Posterior cingulate gyrus (tissue), 11 donors: ENCODE data around the gene MATR3.
"Not testable (repeated sequence)": the region's sequence is repeated elsewhere in the genome, so short reads cannot be mapped to it uniquely, and the experiment has no call there.

Source experiments
- DNase-seq, 10 donors: peaks; one replicate each; pipeline versions ENCODE4 v3.0.0 to v3.0.0-alpha.2; 2020 to 2021; ENCODE audit warnings: mixed read lengths in 3 of 10
- intact Hi-C: fragments of 100-400 bp; cut with DNase I; formaldehyde crosslinking; loops from one replicate; pipeline ENCODE4 v1.15.1; 2023

MATR3 gene

DNA sequence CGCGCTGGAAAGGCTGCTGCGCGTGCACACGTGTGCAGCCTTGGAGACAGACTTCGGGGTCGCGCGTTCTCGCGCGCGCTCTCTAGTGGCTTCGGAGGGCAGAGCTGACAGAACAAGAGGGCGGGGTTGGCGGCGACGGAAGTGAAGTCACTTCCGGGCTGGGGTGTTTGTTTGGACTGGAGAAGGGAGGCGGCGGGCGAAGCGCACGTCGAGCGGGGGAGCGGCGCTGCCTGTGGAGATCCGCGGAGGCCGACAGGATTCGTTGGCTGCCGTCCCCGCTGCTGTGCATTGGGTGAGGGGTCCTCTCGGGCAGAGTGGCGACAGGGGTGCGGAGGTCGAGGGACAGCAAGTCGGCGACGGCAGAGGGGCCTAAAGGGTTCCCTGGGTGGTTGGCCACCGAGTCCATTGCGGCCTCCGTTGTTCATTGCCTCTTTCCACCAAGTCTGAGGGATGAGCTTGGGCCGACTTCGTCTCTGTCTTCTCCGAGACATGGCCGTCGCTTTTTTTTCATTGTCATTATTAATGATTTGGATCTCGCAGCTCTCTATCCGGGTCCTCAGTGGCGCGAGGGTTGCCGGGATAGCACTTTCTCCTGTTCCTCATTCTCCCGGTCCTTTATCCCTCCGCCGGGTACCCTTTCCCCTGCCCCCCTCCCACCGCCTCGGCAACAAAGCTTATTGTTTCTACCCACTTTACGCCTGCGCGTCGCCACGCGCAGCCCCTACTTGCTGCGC is 48.3 kb downstream of the MATR3 start, which contains the start of gene PAIP2:
Gene PAIP2 (plus strand): TSS at position 166 of the 734 bp plus-strand sequence. CDS start 21,931 bp downstream, outside the sequence.
- intact Hi-C loops = loop anchor here (2.0 to 5.0 kb wide), 3 partner anchors 47 to 70 kb away; no protein-coding TSS in a partner anchor
- peak; percentile 95 to 100 (median 98) for DNase-seq

DNA sequence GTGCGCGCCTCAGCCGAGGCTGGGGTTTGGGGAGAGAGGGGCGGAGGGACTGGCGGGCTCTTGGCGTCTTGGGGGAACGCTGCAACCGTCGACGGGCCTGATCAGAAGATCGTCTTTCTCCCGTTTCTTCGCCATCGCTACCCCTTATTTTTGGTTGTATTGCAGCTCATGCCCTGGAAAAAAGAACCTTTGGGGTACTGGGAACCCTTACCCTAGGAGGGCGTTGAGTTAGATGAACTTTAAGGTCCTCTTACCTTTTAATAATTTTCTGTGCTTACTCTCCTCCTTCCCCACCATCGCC is 48.8 kb downstream of the MATR3 start:
- DNase-seq = no peak
- intact Hi-C loops = loop anchor here (2.0 to 5.0 kb wide), 2 partner anchors 60 to 70 kb away; no protein-coding TSS in a partner anchor

DNA sequence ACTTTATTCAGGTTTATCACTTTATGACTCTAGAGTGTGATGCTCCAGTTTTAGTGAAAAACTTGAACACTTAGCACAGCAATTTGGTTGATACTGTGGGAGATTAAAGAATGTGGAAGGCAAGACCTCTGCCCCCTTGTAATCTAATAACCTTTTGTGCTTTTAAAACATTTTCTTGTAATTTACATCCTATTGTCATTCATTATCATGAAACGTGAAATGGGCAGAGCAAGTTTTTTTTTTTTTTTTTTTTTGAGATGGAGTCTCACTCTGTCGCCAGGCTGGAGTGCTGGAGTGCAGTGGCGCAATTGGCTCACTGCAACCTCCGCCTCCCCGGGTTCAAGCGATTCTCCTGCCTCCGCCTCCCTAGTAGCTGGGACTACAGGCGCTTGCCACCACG is 49.9 kb downstream of the MATR3 start:
- DNase-seq = no peak
- intact Hi-C loops = loop anchor here (2.0 to 5.0 kb wide), 2 partner anchors 59 to 71 kb away; no protein-coding TSS in a partner anchor

DNA sequence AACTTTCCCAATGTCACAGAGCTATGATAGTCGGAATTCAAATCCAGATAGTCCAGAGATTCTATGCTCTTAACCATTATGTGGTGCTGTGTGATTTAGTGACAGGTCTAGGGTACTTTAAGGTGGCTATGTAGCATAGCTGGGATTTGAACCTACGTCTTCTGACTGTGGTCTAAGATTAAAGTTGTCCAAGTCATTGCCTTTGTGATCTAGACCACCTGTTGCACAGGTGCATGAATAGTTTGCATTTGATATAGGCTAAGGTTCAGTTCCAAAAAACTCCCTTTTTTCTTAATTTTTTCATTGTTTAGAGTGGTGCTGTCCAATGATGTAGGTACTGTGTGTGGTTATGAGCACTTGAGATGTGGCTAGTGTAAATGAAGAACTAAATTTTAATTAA is 50.6 kb downstream of the MATR3 start:
- no peak for DNase-seq
- intact Hi-C loops = loop anchor here (5.0 kb wide), 1 partner anchor 72 kb away; no protein-coding TSS in a partner anchor

DNA sequence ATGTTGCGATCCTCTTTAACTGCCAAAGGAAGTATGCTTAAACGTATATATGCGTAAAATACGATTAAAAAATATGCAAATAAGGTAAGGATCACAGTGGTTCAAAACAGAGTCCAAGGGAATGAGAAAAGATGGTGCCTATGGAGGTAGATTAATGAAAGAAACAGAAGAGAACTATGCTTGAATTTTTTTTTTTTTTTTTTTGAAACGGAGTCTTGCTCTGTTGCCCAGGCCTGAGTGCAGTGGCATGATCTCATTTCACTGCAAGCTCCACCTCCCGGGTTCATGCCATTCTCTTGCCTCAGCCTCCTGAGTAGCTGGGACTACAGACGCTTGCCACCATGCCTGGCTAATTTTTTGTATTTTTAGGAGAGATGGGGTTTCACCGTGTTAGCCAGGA is 51.9 kb downstream of the MATR3 start:
- intact Hi-C loops, DNase-seq: not testable (repeated sequence)

DNA sequence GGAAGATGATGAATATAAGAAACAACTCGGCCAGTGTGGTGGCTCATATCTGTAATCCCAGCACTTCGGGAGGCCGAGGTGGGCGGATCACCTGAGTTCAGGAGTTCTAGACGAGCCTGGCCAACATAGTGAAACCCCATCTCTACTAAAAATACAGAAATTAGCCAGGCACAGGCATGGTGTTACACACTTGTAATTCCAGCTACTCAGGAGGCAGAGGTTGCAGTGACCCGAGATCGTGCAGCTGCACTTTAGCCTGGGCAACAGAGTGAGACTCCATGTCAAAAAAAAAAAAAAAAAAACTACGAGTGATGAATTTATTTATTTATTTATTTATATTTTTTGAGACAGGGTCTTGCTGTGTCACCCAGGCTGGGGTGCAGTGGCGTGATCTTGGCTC is 54.3 kb downstream of the MATR3 start:
- DNase-seq, intact Hi-C loops: not testable (repeated sequence)

DNA sequence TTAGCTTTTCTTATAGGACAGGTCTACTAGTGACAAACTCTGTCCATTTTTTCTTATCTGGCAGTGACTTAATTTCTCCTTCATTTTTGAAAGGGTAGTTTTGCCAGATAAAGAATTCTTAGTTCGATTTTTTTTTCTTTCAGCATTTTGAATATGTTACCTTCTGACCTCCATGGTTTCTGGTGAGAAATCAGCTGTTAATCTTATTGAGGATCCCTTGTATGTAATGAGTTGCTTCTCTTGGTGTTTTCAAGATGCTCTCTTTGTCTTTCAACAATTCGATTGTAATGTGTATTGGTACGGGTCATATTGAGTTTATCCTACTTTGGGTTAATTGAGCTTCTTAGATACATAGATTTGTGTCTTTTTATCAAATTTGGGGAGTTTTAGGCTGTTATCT is 60.6 kb downstream of the MATR3 start:
- intact Hi-C loops = no loop called here
- DNase-seq = no peak

DNA sequence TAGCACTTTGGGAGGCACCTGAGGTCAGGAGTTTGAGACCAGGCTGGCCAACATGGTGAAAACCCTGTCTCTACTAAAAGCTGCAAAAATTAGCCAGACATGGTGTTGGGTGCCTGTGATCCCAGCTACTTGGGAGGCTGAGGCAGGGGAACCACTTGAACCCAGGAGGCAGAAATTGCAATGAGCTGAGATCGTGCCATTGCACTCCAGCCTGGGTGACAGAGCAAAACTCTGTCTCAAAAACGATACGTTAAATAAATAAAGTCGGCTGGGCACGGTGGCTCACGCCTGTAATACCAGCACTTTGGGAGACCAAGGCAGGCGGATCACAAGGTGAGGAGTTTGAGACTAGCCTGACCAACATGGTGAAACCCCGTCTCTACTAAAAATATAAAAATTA is 62.4 kb downstream of the MATR3 start:
- intact Hi-C loops = not testable (repeated sequence)
- DNase-seq = peak in 1 of 10 donors; percentile 53

DNA sequence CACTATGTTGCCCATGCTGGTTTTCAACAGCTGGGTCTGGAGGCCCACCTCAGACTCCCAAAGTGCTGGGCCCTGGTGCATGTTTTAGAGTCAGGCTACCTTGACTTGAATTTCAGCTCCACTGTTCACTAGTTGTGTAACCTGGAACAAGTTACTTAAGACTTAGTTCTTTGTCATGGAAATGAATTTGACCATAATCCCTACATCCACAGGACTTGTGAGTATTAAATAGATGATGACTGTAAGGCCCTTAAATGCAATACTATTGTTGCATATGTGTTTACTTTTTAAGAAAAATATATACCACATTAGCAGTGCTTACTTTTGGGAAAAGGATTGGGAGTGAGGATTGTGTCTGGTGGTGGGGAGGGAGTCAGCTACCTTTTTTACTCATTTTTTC is 64.5 kb downstream of the MATR3 start:
- no peak for DNase-seq
- intact Hi-C loops = no loop called here

DNA sequence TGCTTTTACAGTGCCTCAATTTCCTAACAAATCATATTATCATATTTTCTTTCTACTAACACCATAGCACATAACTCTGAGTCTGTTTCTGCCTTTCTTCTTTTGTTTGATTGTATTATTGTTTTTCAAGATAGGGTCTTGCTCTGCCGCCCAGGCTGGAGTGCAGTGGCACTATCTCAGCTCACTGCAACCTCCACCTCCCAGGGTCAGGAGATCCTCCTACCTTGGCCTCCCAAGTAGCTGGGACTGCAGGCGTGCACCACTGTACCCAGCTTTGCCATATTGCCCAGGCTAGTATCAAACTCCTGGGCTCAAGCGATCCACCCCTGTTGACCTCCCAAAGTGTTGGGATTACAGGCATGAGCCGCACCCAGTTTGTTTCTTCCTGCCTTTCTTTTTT is 66.8 kb downstream of the MATR3 start:
- peak in 2 of 10 donors; percentile 8 to 34 for DNase-seq
- intact Hi-C loops = no loop called here

DNA sequence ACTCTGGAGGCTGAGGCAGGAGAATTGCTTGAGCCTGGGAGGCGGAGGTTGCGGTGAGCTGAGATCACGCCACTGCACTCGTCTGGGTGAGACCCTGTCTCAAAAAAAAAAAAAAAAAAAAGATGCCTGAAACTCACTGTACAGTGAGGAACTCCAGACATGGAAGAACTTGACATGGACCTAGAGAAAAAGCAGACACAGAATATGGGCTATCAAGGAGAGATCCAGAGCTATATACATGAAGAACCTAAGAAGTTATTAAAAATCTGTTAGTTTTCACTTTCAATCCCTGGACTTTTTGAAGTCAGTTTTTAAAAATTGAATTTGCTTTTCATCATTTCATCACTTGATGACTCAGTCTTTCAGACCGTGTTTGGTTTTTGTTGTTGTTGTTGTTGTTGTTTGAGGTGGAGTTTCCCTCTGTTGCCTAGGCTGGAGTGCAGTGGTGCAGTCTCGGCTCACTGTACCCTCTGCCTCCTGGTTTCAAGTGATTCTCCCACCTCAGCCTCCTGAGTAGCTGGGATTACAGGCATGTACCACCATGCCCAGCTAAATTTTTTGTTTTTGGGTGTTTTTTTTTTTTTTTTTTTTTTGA is 68.4 kb downstream of the MATR3 start:
- intact Hi-C loops = no loop called here
- DNase-seq = peak in 2 of 10 donors; percentile 7 to 27

DNA sequence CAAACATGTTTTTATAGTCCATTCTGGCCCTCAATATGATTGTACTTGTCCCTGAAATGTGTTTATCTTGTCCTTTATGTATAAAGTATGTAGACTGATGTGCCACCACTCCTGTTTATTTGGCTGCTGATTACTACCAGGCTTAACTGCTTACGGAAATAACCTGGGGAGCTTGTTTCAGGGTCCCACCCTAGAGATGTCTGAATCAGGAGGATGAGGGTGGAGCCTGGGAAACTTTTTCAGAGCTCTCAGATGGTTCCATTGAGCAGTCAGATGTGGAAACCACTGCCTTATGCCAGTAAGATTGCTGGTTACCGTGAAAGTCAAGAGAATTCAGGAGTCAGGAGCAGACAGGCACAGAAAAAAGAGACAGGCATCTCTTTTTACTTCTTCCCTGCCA is 70.4 kb downstream of the MATR3 start:
- no peak for DNase-seq
- intact Hi-C loops = no loop called here

DNA sequence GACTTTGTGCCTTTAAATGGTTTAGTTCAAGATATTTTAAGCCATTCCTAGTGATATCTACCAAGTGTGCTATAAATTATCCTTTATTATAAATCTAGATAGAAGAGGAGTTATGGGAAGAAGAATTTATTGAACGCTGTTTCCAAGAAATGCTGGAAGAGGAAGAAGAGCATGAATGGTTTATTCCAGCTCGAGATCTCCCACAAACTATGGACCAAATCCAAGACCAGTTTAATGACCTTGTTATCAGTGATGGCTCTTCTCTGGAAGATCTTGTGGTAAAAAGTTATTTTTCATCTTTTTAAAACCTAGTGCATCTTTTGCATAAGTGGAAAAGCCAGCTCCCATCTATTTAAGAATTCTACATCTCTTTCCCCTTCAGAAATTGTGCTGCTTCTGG is 70.9 kb downstream of the MATR3 start:
- intact Hi-C loops = no loop called here
- DNase-seq = no peak

DNA sequence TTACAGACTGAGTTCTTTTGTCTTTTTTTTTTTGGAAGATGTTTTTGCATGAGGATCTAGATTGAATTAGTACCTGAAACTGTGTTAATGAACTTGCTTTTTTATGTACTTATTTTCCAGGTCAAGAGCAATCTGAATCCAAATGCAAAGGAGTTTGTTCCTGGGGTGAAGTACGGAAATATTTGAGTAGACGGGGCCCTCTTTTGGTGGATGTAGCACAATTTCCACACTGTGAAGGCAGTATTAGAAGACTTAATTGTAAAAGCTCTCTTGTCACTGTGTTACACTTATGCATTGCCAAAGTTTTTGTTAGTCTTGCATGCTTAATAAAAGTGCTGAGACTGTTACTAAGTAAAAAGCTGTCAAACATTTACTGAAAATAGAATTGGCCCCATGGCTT is 75.1 kb downstream of the MATR3 start:
- DNase-seq = no peak
- intact Hi-C loops = no loop called here

DNA sequence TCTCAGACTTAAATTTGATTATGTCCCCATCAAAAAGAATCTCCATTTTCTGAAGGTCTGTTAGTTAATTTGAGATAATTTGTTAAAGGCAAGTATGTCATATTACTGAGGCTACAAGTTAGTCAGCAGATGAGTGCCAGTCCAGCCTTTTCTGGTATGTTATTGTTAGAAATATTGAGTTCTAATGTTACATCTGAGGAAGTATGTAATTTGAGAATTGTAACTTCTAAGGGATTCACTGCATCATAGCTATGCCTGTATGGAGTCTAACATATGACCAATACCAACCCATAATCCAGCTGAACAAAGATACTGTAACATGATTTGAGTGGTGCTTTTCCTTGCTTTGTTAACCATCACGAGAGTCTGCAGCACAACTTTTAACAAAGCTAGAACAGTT is 75.6 kb downstream of the MATR3 start:
- no peak for DNase-seq
- intact Hi-C loops = no loop called here

DNA sequence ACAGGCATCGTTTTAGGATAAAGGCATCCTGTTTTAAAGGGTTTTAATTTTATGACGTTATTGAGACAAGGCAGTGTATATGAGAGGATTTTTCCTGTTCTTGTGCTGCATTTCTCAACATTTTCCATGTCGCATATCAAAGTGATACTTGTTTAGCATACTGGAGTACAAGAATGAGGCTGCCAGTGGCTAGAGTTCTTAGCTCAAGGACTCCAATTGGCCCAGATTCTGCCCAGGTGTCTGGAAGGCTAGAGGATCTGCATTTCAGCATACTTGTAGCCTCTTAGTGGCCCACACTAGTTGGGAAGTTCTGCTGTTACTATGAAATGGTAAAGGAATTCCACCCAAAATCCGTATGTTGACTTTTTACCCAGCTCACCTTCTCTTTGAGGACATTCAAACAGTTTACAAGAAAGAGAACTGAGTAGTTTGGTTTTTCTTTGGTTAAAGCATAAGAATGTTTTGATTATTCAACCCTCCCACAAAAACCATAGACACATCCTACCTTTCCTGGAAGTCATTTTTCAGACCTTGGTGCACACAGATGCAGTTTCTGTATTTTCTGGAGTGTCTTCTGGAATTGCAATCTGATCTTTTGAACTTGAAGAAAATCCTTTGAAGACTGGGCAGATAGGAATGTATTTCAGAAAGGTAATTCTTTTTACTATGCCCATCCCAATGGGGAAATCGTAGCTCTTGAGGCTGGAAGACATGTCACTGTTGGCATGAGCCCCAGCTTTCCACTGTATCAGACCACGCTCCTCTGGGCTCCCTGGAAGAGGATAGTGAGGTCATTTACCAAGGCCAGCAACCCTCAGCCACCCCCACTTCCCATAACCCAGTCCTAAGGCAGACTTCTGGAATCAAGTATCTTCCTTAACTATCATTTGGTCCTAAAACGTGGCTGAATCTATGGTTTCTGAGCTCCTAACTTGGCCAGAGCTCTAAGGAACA is 78.2 kb downstream of the MATR3 start:
- intact Hi-C loops = no loop called here
- DNase-seq = peak in 1 of 10 donors; percentile 21

DNA sequence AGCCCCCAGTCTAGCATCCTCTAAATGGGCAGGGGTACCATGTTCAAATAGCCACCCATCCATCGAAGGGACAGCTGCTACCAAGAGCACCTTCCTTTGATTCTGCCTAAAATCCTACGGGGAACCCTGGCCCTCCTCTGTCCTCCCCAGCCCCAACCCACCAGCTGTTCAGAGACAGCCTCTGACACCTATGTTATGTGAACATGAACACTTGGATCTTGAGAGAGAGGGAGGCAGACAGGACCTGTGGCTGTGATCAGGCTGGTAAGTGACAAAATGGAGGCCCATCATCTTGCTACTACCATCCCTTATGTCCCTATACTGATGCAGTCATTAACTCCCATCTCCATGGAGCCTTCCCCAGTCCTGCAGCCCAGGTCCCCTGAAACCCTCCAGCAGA is 81.4 kb downstream of the MATR3 start:
- intact Hi-C loops = no loop called here
- DNase-seq = peak in 1 of 10 donors; percentile 22

DNA sequence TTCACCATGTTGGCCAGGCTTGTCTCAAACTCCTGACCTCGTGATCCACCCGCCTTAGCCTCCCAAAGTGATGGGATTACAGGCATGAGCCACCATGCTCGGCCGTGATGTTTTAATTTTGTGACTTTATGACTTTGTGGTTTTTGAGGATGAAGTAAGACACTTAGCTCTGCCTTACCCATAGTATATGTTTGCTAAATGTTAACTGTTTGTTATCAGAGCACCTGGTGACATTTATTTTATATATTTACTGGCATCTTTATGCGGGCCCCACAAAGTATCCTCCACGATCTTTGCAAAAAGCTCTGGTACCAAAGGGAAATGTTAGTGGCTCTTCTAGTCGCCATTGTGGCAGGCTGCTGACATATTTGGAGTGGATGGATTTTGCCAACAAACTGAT is 82.8 kb downstream of the MATR3 start:
- intact Hi-C loops = no loop called here
- DNase-seq = no peak

DNA sequence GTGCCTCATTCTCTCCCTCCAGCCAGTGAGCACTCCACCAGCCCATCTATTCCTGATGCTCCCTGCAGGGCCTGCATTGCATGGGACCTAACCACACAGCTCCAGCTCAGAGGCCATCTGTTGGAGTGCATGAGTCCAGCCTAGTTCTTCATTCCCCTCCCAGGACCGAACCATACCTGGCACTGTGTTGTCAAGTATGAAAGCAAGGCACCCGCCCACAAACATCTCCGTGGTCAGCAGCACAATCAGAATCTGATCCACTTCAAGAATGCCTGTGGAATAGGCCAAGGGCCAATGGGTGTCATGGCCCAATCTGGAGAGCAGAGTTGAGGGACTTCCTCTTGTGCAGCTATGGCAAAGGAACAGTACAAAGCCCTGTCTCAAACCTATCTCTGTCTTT is 83.7 kb downstream of the MATR3 start:
- peak in 3 of 10 donors; percentile 26 to 47 (median 45) for DNase-seq
- intact Hi-C loops = no loop called here

DNA sequence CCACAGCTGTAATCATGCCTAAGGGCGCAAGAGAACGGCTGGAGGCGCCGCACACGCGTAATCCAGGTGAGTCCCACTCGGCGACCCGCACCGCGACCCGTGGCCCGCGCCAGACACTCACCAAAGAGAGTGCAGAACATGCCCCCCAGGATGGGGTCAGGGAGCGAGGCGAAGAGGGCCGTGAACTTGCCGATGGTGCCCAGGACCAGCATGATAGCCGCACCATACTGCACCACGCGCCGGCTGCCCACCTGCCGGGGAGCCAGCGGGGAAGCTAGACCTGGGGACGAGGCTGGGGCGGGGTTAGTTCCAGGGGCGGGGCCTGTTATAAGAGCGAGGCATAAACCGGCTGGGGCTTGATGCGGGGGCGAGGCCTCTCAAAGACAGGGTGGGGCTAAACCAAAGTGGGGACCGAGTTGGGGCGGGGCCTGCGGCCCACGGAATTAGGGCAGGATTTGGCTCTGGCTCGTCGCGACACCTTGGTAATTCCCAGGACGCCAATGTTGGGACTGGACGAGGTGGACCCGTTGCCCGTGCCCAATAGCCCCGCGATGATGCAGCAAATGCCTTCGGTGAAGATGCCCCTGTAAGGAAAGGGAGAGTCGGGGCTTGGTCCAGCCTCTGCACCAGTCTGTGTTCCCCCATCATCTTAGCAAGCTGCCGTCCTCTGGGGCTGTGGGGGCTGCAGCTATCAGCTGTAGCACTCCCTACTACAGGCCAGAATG is 84.7 kb downstream of the MATR3 start:
- intact Hi-C loops = no loop called here
- DNase-seq = peak in 3 of 10 donors; percentile 67 to 82 (median 68)
